Erythroblast (primary cell): ENCODE measurements around the gene P2RX2.

Experiments
- GATA1 ChIP-seq: IDR thresholded peaks from 2 replicates; pipeline ENCODE4 v1.6.1; 2011; ENCODE audit warnings: low read depth, mild to moderate bottlenecking, control low read depth, low read length, moderate library complexity
- POLR2A ChIP-seq: IDR thresholded peaks from 2 replicates; pipeline ENCODE4 v1.6.1; 2011; ENCODE audit warnings: mild to moderate bottlenecking, low read length

DNA sequence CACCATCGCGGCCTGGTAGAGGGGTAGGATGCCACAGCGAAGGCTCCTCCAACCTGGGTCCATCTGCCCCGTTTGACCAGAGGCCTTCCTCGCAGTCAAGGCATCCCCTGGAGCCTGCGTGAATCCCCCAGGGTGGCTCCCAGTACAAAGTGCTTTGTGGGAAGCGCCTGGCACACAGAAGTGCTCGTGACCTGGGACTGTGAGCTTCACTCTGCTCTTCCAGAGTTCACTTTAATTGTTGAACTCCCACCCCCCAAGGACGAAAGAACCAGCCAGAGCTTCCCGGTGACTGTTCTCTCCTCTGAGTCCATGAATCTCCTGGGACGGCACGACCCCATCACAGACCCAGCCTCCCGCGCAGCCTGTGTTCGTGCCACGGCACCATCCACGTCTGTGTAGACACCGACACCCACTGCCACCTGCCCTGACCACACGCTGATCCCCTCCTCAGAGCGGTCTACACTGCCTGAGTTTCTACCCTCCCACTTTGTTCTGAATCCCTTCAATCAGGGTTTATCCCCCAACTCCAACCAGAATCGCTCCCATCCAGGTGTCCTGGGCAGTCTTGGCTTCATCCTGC lies 15.9 kb downstream of the P2RX2 start:
- no peak for TF ChIP-seq POLR2A
- TF ChIP-seq GATA1 = no peak
